ENCODE measurements around the gene OTUD1.
"Not testable (repeated sequence)": the region's sequence is repeated elsewhere in the genome, so short reads cannot be mapped to it uniquely, and the experiment has no call there.

The OTUD1 gene

GRCh38 chr10:23438547-23439451, at the start of gene OTUD1:
OTUD1 (plus strand) TSS chr10:23439075; CDS start chr10:23439458, 383 bp downstream.
- peak; percentile 84 for DNase-seq (ENCODE audit: low read depth)
- peak within 1 kb of the TSS; percentile 53 for H3K4me3 ChIP-seq (ENCODE audit: low read depth, low read length)
- TF ChIP-seq MAX (IDR thresholded peaks at IDR 0.05; ENCODE audit: low read depth, low read length) (peak; percentile 71), POLR2A (IDR thresholded peaks at IDR 0.05; ENCODE audit: extremely low read depth, insufficient read length) (no peak)

GRCh38 chr10:23390408-23390807, 48.5 kb upstream of the OTUD1 start:
- not testable (repeated sequence) for DNase-seq (ENCODE audit: low read depth); H3K4me3 ChIP-seq (ENCODE audit: low read depth, low read length)

- DNase-seq (ENCODE audit: low read depth), result no peak
- no peak overlapping the region for H3K4me3 ChIP-seq (ENCODE audit: low read depth, low read length)
- no peak for TF ChIP-seq CTCF (IDR thresholded peaks at IDR 0.05; ENCODE audit: low read depth, low read length)
- no peak for TF ChIP-seq MAX (IDR thresholded peaks at IDR 0.05; ENCODE audit: low read depth, low read length)
- TF ChIP-seq MYC (IDR thresholded peaks at IDR 0.05; ENCODE audit: low read depth, low read length), result no peak
- TF ChIP-seq POLR2A (IDR thresholded peaks at IDR 0.05; ENCODE audit: extremely low read depth, insufficient read length), result no peak
Observed at GRCh38 chr10:23390809-23391208, 48.1 kb upstream of the OTUD1 start.

- H3K4me3 ChIP-seq (ENCODE audit: low read depth, low read length), result no peak overlapping the region
- DNase-seq (ENCODE audit: low read depth), result no peak
- no peak for TF ChIP-seq POLR2A (IDR thresholded peaks at IDR 0.05; ENCODE audit: extremely low read depth, insufficient read length)
- no peak for TF ChIP-seq CTCF (IDR thresholded peaks at IDR 0.05; ENCODE audit: low read depth, low read length)
- TF ChIP-seq MYC (IDR thresholded peaks at IDR 0.05; ENCODE audit: low read depth, low read length), result no peak
- TF ChIP-seq MAX (IDR thresholded peaks at IDR 0.05; ENCODE audit: low read depth, low read length), result no peak
Observed at GRCh38 chr10:23391821-23392220, 47.1 kb upstream of the OTUD1 start.

GRCh38 chr10:23395017-23395416, 43.9 kb upstream of the OTUD1 start:
- H3K4me3 ChIP-seq (ENCODE audit: low read depth, low read length), result no peak overlapping the region
- DNase-seq (ENCODE audit: low read depth), result no peak
- no peak for TF ChIP-seq POLR2A (IDR thresholded peaks at IDR 0.05; ENCODE audit: extremely low read depth, insufficient read length)
- TF ChIP-seq MYC (IDR thresholded peaks at IDR 0.05; ENCODE audit: low read depth, low read length), result no peak
- TF ChIP-seq MAX (IDR thresholded peaks at IDR 0.05; ENCODE audit: low read depth, low read length), result no peak
- TF ChIP-seq CTCF (IDR thresholded peaks at IDR 0.05; ENCODE audit: low read depth, low read length), result no peak

- TF ChIP-seq MYC (IDR thresholded peaks at IDR 0.05; ENCODE audit: low read depth, low read length) (no peak), MAX (IDR thresholded peaks at IDR 0.05; ENCODE audit: low read depth, low read length) (no peak), CTCF (IDR thresholded peaks at IDR 0.05; ENCODE audit: low read depth, low read length) (no peak), POLR2A (IDR thresholded peaks at IDR 0.05; ENCODE audit: extremely low read depth, insufficient read length) (no peak)
- no peak overlapping the region for H3K4me3 ChIP-seq (ENCODE audit: low read depth, low read length)
- DNase-seq (ENCODE audit: low read depth), result no peak
Observed at GRCh38 chr10:23396695-23397094, 42.2 kb upstream of the OTUD1 start.

Measured in NB4 (cell line).